ENCODE data around the gene CHST13.

CHST13 gene

GRCh38 chr3:126523745-126524428 lies at the start of gene CHST13:
CHST13 (plus strand) TSS chr3:126524155; CDS start chr3:126524333, 178 bp downstream.
- no peak for DNase-seq (ENCODE audit: low read depth, low spot score)

- DNase-seq (ENCODE audit: low read depth, low spot score) = no peak
These were observed 49.2 kb upstream of the CHST13 start for GRCh38 chr3:126474498-126475412.

- DNase-seq (ENCODE audit: low read depth, low spot score) = peak; percentile 80
These were observed 48.4 kb upstream of the CHST13 start, which contains the start of gene ZXDC for GRCh38 chr3:126475413-126476114. ZXDC (minus strand) TSS chr3:126475891; CDS start chr3:126475865, 26 bp downstream.

- no peak for DNase-seq (ENCODE audit: low read depth, low spot score)
These were observed 47.5 kb upstream of the CHST13 start for GRCh38 chr3:126476166-126477060.

GRCh38 chr3:126477061-126477380 lies 46.9 kb upstream of the CHST13 start:
- DNase-seq (ENCODE audit: low read depth, low spot score) = no peak

GRCh38 chr3:126478581-126479310 lies 45.2 kb upstream of the CHST13 start:
- no peak for DNase-seq (ENCODE audit: low read depth, low spot score)

GRCh38 chr3:126479642-126480041 lies 44.3 kb upstream of the CHST13 start:
- DNase-seq (ENCODE audit: low read depth, low spot score) = no peak

GRCh38 chr3:126480206-126480605 lies 43.7 kb upstream of the CHST13 start:
- DNase-seq (ENCODE audit: low read depth, low spot score) = no peak

GRCh38 chr3:126480861-126481260 lies 43.1 kb upstream of the CHST13 start:
- no peak for DNase-seq (ENCODE audit: low read depth, low spot score)

- DNase-seq (ENCODE audit: low read depth, low spot score) = no peak
These were observed 42.0 kb upstream of the CHST13 start for GRCh38 chr3:126481808-126482502.

- DNase-seq (ENCODE audit: low read depth, low spot score) = no peak
These were observed 41.3 kb upstream of the CHST13 start for GRCh38 chr3:126482503-126483255.

GRCh38 chr3:126483321-126483761 lies 40.6 kb upstream of the CHST13 start:
- DNase-seq (ENCODE audit: low read depth, low spot score) = no peak

GRCh38 chr3:126484148-126484547 lies 39.8 kb upstream of the CHST13 start:
- no peak for DNase-seq (ENCODE audit: low read depth, low spot score)

GRCh38 chr3:126484662-126485061 lies 39.3 kb upstream of the CHST13 start:
- DNase-seq (ENCODE audit: low read depth, low spot score) = no peak

- DNase-seq (ENCODE audit: low read depth, low spot score) = no peak
These were observed 38.6 kb upstream of the CHST13 start for GRCh38 chr3:126485176-126485897.

- DNase-seq (ENCODE audit: low read depth, low spot score) = no peak
These were observed 38.0 kb upstream of the CHST13 start for GRCh38 chr3:126485956-126486355.

GRCh38 chr3:126486360-126486847 lies 37.6 kb upstream of the CHST13 start:
- DNase-seq (ENCODE audit: low read depth, low spot score) = no peak

GRCh38 chr3:126487151-126487771 lies 36.7 kb upstream of the CHST13 start:
- no peak for DNase-seq (ENCODE audit: low read depth, low spot score)

Measured in activated naive CD8-positive, alpha-beta T cell treated with anti-CD3 and anti-CD28 coated beads, Interleukin-2, amount 50 U/mL, for 16 hours (primary cell).